ENCODE results near the gene PERM1.
"Not testable (repeated sequence)": the region's sequence is repeated elsewhere in the genome, so short reads cannot be mapped to it uniquely, and the experiment has no call there.

The PERM1 gene, protein sequence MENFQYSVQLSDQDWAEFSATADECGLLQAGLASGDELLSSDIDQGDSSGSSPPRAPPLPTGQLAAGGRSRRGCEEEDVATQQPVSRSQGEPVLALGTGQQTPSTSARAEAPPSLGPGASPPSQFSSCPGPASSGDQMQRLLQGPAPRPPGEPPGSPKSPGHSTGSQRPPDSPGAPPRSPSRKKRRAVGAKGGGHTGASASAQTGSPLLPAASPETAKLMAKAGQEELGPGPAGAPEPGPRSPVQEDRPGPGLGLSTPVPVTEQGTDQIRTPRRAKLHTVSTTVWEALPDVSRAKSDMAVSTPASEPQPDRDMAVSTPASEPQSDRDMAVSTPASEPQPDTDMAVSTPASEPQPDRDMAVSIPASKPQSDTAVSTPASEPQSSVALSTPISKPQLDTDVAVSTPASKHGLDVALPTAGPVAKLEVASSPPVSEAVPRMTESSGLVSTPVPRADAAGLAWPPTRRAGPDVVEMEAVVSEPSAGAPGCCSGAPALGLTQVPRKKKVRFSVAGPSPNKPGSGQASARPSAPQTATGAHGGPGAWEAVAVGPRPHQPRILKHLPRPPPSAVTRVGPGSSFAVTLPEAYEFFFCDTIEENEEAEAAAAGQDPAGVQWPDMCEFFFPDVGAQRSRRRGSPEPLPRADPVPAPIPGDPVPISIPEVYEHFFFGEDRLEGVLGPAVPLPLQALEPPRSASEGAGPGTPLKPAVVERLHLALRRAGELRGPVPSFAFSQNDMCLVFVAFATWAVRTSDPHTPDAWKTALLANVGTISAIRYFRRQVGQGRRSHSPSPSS

GRCh38 chr1:981955-982558, at the start of gene PERM1:
Gene PERM1, minus strand, starts transcription at chr1:982093. Its CDS starts 1,064 bp downstream, at chr1:981029.
- DNase-seq, result no peak

DNA sequence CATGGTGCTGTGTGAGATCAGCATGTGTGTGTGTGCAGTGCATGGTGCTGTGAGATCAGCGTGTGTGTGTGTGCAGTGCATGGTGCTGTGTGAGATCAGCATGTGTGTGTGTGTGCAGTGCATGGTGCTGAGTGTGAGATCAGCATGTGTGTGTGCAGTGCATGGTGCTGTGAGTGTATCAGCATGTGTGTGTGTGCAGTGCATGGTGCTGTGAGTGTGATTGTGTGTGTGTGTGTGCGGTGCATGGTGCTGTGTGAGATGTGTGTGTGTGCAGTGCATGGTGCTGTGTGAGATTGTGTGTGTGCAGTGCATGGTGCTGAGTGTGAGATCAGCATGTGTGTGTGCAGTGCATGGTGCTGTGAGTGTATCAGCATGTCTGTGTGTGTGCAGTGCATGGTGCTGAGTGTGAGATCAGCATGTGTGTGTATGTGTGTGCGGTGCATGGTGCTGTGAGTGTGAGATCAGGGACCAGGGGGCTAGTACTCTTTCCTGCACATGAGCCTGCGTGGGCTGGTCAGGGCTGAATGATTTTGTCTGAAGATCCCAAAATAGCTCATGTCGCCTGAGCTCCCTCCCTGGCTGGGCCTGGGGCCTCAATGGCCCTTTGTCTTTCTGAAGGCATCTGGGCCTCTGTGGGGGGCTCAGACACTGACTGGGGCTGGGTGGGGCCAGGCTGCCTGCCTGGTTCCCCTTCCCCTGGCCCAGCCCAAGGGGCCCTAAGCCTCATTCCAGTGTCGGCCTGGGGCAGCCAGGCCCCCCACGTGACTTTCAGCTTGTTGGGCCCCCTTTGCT, 49.2 kb upstream of the PERM1 start:
- not testable (repeated sequence) for DNase-seq

DNA sequence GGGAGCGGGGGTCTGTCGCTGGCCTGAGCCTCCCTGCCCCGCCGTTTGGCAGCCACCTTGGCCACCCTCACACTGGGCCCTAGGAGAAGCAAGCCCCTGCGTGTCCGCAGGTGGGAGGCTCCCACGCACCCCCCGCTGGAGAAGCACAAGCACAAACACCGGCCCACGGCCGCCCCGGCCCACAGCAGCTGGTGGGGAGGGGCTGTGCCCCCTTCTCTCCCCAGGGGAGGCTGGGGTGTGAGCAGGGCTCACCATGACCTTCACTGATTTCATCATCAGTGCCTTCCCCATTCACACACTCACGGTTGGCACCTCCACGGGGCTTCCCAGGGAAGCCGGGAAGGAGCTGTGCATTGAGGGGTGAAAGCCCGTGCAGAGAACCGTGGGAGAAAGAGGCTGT, 45.9 kb upstream of the PERM1 start:
- DNase-seq, result no peak

GRCh38 chr1:1026599-1027413, 44.9 kb upstream of the PERM1 start:
- no peak for DNase-seq

DNA sequence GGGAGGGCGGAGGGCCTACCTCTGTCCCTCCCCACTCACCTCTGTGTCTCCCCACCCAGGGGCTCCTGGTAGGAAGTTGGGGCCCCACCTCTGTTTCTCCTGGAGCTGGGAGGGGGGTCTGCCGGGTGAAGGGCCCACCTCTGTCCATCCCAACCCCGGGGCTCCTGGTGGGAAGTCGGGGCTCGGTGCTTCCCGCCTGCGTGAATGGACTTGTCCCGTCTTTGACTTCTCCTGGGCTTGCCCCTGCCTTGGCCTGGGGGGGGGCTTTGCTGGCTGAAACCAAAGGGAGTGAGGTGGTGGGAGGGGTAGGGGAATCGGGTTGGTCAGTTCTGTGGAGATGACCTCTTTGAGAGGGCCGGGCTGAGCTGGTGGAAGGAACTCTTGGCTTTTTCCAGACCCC, 43.8 kb upstream of the PERM1 start:
- DNase-seq, result no peak

- DNase-seq, result no peak
Observed at GRCh38 chr1:1024771-1025699, 43.1 kb upstream of the PERM1 start.

DNA sequence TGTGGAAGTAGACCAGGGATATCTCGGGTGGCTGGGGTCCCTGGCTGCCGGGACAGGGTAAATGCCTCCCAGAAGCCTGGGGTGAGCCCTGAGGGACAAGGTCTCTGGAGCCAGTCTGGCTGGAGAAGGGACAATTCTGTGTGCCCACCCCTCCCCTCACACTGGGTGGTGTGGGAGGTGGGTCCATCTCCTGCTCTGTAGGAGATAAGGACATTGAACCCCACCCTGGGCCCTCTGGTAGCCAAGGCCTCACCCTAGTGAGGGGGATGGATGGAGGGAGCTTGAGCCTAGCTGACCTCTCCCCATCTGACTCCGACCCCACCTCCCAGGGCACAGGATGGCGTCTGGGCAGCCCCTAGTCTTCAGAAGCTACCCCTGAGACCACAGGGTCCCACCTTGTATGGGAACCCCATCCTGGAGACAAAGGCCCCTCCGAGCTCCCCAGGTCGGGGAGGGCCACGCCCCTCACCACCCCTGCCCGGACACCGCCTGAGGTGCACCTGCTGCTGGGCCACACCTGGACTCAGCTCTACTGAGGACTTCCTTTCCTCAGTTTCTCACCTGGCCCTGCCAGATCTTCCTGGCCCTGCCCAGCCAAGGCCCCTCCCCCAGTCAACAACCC, 42.4 kb upstream of the PERM1 start:
- no peak for DNase-seq

- DNase-seq, result no peak
Observed at GRCh38 chr1:1023700-1024099, 41.8 kb upstream of the PERM1 start.

DNA sequence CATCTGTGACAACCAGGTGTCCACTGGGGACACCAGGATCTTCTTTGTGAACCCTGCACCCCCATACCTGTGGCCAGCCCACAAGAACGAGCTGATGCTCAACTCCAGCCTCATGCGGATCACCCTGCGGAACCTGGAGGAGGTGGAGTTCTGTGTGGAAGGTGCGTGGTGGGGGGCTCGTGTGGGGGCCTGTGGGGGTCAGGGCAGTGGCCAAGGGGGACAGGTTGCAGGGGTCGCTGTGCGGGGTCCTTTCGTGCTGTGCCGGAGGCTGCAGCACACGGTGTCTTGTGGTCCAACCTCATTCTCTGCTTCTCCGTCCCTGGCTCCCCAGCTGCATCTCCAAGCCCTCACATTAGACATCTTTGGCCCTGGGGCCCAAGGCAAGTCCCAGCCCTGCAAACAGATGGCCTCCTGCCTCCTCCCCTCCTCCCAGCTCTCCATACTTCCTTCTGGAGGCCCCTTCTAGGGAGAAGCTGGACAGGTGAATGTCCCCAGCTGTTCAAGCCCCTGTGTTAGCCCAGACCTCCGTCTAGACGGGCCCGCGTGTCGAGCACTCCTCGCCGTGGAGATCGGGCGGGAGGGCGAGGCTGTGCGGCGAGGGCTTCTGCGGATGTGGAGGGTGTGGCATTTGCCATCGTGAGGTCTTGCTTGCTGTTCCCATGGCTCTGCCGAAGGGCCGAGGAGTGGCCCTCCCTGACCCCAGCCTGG, 40.6 kb upstream of the PERM1 start:
- no peak for DNase-seq

- DNase-seq, result no peak
Observed at GRCh38 chr1:1021920-1022259, 40.0 kb upstream of the PERM1 start.

GRCh38 chr1:1021010-1021919, 39.4 kb upstream of the PERM1 start:
- DNase-seq, result no peak

- DNase-seq, result no peak
Observed at GRCh38 chr1:1020415-1021009, 38.6 kb upstream of the PERM1 start.

DNA sequence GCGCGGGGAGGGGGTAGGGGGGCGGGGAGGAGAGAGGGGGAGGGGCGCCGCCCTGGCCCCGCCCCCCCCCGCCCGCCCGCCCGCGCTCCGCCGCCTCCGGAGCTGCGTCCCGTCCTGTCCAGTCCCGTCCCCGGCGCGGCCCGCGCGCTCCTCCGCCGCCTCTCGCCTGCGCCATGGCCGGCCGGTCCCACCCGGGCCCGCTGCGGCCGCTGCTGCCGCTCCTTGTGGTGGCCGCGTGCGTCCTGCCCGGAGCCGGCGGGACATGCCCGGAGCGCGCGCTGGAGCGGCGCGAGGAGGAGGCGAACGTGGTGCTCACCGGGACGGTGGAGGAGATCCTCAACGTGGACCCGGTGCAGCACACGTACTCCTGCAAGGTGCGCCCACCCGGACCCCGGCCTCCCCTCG, 38.1 kb upstream of the PERM1 start, which contains the start of gene AGRN:
Gene AGRN (plus strand): TSS at position 121 of the 405 bp plus-strand sequence. CDS start 53 bp downstream, at position 174.
- no peak for DNase-seq

GRCh38 chr1:1019122-1019999, 37.5 kb upstream of the PERM1 start:
- no peak for DNase-seq

DNA sequence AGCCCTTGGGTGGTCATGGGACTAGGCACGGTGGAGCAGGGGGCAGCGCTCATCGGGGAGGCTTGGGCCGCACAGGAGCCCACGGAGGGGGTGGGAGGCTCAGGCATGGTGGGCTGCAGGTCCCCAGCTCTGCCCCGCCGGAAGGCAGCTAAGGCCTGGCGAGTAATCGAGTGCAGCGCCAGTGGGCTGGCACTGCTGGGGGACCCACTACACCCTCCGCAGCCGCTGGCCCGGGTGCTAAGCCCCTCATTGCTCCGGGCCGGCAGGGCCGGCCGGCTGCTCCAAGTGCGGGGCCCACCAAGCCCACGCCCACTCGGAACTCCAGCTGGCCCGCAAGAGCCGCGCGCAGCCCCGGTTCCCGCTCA, 36.4 kb upstream of the PERM1 start:
- DNase-seq, result not testable (repeated sequence)

DNA sequence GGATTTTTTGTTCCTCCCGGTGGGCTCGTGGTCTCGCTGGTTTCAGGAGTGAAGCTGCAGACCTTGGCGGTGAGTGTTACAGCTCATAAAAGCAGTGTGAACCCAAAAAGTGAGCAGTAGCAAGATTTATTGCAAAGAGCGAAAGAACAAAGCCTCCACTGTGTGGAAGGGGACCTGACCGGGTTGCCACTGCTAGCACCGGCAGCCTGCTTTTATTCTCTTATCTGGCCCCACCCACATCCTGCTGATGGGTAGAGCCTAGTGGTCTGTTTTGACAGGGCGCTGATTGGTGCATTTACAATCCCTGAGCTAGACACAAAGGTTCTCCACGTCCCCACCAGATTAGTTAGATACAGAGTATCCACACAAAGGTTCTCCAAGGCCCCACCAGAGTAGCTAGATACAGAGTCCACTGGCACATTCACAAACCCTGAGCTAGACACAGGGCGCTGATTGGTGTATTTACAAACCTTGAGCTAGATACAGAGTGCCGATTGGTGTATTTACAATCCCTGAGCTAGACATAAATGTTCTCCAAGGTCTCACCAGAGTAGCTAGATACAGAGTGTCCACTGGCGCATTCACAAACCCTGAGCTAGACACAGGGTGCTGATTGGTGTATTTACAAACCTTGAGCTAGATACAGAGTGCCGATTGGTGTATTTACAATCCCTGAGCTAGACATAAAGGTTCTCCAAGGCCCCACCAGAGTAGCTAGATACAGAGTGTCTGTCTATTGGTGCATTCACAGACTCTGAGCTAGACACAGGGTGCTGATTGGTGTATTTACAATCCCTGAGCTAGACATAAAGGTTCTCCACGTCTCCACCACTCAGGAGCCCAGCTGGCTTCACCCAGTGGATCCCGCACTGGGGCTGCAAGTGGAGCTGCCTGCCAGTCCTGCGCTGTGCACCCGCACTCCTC, 35.8 kb upstream of the PERM1 start:
- not testable (repeated sequence) for DNase-seq
